ENCODE data around the gene CABCOCO1.
A peak's percentile ranks its signal among the peaks of the same experiment; 100 is the strongest.

The CABCOCO1 gene, protein sequence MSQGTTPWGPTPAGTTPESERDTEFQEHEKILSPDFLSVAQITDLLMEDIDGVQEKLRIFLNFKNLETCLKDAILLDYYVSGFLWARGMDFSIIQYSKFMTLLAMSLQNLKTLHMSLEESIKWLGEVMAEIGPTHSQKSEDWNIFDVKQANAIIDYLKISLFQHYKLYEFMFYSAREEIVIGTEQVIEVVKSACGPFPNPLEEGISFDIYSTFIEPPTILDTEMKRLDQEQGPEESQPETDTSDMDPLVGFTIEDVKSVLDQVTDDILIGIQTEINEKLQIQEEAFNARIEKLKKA

DNA sequence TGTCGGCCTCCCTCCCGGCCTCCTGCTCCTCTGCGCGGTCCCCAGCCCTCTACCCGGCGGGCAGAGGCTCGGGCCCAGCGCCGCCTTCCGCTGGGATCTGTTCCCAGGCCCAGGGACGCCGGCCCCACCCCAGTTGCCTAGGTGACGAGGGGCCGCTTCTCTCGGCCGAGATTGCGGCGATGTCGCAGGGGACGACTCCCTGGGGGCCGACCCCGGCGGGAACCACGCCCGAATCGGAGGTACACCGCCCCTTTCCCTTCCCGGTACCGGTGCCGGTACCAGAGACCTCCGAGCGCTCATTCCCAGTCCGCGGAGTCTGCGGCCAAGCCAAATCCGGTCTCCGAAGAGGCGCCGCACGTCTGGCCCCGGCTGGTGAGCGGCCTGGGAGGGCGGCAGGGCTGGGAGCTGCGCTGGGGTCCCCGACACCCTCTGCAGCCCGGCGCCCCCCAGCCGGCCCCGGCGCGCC is at the start of gene CABCOCO1:
Gene CABCOCO1, plus strand, starts transcription at position 136 of the 466 bp plus-strand sequence. Its CDS starts 44 bp downstream, at position 180.
- no peak for DNase-seq

- DNase-seq: no peak
Measured at GRCh38 chr10:61613665-61614064, 49.1 kb upstream of the CABCOCO1 start.

- DNase-seq: no peak
Measured at GRCh38 chr10:61616611-61617010, 46.1 kb upstream of the CABCOCO1 start.

DNA sequence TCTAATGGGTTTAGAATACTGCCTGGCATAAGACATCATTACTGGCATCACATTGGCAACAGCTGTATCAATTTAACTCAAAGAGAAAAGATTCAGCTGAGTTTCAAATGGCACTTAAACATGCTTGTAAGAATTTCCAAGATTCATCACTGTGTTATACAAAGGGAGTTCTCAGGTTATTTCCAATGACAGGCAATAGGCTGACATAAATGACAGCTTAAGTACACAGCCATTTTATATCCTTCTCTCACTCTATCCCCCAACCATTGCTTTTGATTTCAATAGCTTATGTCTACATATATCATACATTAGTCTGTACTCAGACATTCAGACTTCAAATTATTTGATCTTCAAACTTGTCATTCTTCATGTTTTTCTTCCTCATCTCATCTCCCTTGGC is 45.5 kb upstream of the CABCOCO1 start:
- DNase-seq: no peak

GRCh38 chr10:61617586-61617985 is 45.1 kb upstream of the CABCOCO1 start:
- no peak for DNase-seq

DNA sequence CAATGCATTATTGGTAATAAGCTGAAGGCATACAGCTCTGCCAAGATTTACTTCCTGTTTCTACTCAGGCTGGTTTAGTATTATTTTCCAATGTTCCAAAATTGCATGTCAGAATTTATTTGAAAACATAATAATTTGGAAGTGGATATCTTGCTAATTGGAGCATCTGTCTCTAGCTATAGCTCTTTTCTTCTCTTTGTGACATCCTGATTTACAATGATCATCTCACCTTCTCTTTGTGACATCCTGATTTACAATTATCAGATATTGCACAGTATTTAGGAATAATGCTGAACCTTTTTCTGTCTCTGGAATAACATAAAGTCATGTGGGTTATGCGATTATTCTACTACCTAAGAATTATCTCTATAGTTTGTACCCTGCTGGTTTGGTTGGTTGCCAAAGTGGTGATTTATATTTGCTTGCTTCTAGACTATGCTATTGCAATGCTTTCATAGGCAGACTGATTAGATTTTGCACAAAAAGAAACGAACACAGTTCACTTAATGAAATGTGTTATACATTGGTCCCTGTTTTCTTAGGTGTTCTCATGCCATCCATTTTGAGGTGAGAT is 44.3 kb upstream of the CABCOCO1 start:
- DNase-seq: no peak

GRCh38 chr10:61620506-61620905 is 42.2 kb upstream of the CABCOCO1 start:
- DNase-seq: no peak

- DNase-seq: peak; percentile 65
Measured at GRCh38 chr10:61621605-61622051, 41.1 kb upstream of the CABCOCO1 start.

GRCh38 chr10:61623161-61623560 is 39.6 kb upstream of the CABCOCO1 start:
- no peak for DNase-seq

GRCh38 chr10:61626209-61626608 is 36.5 kb upstream of the CABCOCO1 start:
- no peak for DNase-seq

DNA sequence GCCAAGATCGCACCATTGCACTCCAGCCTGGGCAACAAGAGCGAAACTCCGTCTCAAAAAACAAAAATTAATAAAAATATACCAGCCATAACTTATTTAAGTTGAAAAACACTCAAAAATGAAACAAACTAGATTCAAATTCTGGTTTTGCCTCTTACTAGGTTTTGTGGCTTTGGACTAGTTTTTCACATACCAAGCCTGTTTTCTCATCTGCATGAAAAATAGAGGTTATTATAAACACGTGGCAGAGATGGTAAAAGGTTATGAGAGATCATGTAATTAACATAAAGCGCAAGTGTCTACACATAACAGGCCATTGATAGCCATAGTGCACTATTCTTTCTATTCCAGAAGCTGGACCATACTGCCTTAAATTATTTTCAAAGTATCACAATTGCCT is 35.5 kb upstream of the CABCOCO1 start:
- DNase-seq: no peak

DNA sequence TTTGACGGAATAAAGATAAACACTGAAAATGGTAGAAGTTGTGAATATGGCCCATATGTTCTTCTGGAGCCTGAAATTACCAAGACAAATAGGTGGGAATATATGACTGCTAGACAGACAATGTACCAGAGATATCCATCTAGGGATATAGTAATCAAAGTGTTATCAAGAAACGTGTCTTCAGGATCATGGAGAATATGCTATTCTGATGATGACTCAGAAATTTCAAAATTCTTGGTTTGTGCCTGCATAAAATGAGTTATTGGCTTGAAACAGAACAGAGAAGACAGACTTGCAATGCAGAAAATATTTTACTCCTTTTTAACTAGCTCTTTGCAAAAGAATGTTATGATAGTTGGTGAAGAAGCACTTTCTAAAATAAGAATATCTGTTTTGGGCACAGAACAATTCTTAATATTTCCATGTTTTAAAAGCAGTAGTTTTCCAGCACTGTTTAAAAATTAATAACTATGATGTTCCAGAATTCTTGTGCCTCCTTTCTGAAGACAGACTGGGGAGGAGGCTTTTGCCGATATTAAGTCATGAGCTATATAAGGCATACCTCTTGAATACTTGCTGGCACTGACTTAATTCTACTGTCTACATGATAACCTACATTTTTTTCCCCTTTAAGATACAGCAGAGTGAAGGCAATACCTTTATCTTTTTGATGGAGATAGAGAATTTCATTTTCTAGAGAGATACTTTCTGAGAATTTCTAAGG is 34.4 kb upstream of the CABCOCO1 start:
- no peak for DNase-seq

- no peak for DNase-seq
Measured at GRCh38 chr10:61628875-61629513, 33.7 kb upstream of the CABCOCO1 start.

DNA sequence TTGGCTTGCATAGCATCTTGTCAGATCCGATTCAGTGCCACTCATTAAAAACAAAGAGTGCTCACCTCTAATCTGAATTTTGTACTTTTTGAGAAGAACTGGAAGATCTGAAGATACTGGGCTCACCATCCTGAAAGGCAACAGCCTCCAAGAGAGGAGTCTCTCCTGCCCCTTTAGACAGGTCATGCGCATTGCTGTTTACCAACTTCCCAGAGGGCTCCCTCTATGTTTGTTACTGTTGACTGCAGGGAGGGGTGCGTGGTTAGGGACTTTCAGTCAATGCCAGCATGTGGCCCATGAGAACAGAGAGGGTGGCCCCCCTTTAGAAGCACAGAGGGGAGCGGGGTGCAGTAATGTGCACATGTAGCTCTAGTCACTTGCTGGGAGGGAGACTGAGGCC is 33.2 kb upstream of the CABCOCO1 start:
- DNase-seq: no peak

DNA sequence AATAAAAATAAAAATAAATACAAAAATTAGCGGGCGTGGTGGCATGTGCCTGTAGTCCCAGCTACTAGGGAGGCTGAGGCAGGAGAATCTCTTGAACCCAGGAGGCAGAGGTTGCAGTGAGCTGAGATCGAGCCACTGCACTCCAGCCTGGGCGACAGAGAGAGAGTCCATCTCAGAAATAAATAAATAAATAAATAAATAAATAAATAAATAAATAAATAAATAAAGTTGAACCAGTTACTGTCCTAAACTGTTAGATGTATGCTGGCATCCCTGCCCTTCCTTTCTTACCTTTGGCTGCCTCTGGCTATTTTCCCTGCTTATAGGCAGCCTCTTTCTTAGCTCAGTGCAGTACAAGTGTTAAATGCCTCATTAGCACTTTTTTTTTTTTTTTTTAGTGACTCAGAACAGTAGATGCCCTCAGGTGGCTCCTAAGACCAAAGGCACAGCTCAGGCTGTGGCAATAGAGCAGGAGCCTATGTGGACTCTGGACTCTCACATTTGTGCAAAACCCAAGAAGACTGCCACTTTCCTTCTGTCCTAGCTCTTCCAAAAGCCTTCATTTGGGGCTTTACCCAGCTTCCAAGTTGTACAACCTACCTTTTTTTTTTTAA is 30.6 kb upstream of the CABCOCO1 start:
- DNase-seq: no peak

- DNase-seq: no peak
Measured at GRCh38 chr10:61633665-61634064, 29.1 kb upstream of the CABCOCO1 start.

GRCh38 chr10:61634746-61635145 is 28.0 kb upstream of the CABCOCO1 start:
- no peak for DNase-seq

DNA sequence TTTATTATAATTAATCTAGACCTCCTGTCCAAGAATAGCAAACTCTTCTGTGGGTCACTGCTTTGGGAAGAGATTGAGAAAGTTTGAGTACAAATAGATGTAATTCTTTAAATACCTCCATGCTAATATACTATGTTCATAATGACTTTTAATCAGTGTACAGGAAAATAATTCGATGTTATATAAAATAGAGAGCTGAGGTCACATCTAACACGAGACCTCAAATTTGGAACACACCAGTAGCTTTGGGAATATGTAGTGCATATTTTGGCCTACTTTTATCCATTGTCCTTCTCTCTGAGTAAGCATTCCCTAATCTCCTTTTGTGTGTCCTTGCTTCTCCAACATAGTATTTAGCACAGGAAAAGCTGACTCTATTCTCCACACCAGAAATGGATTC is 27.3 kb upstream of the CABCOCO1 start:
- no peak for DNase-seq

GRCh38 chr10:61635932-61636331 is 26.8 kb upstream of the CABCOCO1 start:
- no peak for DNase-seq

DNA sequence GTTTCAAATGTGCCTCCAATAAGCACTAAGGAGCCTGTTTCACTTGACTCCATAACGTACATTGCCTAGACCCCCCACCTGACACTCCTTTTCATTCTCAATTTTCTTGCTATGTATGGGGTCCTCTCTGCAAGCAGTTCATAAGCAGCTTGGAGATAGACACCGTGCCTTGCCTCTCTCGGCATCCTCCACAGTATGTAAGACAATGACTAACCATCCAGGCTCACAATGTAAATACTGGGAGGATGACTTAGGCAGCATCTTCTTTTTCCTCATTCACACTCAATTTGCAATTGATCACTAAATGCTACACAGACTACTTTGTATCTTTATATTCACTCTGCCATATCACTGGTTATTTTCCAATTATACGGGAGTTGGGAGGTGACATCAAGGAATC is 22.8 kb upstream of the CABCOCO1 start:
- DNase-seq: no peak

- no peak for DNase-seq
Measured at GRCh38 chr10:61640856-61641255, 21.9 kb upstream of the CABCOCO1 start.

DNA sequence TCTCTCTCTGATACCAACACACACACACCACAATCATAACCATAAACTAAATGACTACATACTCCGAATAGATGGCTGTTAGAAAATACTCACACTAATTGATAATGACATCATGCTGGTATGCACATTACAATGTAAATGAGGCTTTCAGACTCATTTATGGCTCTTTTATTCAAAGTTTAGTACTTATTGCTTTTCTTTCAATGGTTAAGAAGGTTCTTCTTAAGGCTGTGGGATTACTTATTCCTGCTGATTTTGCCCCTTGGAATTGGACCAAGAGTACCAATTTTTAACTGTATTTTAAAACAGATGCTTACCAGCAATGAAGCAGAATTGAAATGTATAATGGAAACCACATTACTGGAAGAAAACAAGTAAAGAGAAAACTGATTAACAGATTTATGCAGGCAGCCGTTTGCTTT is 20.6 kb upstream of the CABCOCO1 start:
- no peak for DNase-seq

DNA sequence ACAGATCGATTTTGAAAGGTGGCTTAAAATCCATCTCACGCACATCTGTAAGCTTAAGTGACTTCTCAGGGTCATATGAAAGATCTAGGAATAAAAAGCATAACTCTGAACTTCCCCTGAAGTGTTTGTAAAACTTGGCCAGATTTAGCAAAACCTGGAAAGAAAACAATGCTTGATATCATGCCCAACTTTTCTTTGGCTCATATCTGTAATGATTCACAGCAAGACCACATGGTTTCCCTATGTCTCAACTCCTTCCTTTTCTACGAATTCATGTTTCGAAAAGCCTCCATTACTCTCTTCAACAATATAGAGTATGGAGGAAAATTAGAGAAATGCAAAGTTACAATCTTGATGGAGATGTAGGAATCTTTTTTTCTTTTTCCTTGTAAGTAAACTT is 20.1 kb upstream of the CABCOCO1 start:
- DNase-seq: no peak

Measured in NCI-H1105 (cell line).